Measurements from ENCODE around the gene TTC34.

Gene TTC34

DNA sequence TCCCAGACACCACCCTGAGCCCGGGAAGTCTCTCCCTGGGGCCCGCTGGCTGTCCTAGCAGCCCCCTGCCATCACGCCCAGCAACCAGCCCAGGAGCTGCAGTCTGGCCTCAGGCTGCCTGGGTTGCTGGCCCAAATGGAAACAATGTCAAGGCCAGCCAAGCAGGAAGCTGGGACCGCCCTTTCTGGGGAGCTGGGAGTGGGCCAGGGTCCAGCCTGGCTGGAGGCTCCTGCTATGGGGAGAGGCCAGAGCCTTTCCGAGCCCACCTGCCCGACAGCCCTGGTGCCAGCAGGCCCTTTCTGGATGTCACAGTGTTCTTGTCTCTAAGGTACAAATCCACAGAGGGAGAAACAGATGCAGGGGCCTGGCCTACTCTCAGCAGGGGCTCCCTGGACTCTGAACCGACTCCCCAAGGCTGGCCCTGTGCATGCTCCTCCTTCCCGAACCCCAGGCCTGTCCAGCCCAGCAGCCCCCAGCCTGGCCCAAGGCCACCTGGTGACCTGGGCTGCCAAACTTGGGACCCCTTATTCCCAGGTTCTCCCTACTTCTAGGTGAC, 167.5 kb downstream of the TTC34 start:
- in situ Hi-C loops (cut with HindIII; ENCODE audit: low sequenced_read_pairs): no loop called here
- no peak for DNase-seq (ENCODE audit: low read depth)
- TF ChIP-seq CTCF (IDR thresholded peaks at IDR 0.05; ENCODE audit: low read depth, low read length, missing control alignments): no peak
- no peak overlapping the region for H3K4me3 ChIP-seq (ENCODE audit: low read depth, low read length)

DNA sequence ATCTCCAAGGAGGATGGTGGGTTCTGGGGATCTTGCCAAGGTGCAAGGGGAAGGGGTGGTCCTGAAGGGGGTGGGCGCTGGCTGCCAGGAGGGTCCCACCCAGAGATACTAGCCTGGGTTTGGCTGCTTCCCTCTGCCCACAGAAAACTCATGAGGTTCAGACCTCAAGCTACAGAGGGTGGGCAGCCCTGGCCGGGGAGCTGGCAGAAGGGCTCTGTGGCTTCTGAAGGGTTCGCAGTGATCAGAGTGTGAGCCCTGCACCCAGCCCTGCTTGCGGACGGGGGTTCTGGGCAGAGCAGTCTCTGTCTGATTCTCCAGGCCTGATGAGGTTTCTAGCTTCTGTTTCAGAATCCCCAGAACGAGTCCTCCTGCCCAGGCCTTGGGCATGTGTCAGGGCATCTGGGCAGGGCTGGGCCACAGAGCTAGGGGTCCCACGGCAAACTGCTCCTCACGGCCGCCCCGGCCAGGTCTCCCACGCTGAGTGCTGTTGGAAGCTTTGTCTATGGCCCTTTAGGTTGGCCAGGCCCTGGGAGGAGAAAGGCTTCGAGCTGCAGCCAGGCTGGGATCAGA, 168.0 kb downstream of the TTC34 start:
- DNase-seq (ENCODE audit: low read depth): no peak
- no peak for TF ChIP-seq CTCF (IDR thresholded peaks at IDR 0.05; ENCODE audit: low read depth, low read length, missing control alignments)
- in situ Hi-C loops (cut with HindIII; ENCODE audit: low sequenced_read_pairs): no loop called here
- no peak overlapping the region for H3K4me3 ChIP-seq (ENCODE audit: low read depth, low read length)

DNA sequence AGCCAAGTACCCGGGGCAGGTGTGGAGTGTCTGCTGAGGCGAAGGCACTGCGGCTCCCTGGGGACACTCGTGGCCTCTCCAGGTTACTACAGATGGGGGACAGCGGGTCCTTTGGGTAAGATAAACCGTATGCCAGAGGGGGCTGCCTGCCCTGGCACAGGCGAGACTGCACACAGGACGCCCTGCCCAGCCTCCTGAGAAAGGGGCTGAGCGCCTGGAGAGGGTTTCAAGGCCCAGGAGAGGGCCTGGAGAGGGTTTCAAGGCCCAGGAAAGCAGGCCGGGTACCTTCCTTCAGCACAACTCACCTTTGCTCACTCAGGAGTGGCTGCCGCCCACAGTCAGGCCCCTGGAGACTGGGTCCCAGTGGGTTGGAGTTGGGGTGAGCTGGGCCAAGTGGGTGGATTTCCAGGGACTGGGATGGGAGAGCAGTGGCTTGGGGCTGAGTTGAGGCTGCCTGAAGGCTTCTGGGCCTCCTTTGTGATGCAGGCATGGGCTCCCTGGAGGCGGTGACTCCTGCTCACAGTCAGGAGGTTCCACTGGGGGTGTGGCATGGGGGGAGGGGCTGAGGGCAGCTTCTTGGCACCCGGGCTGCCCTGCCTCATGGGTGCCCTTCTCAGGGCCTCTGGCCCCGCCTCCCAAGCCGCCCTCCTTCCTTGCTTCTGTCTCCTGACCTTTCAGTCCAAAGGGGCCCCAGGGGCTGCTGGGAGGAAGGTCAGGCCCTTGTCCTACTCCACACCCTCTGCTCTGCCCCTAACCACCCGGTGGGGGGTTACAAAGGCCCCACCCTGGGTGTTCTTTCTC, 168.7 kb downstream of the TTC34 start, which contains the start of gene MMEL1:
Gene MMEL1, minus strand, starts transcription at position 456 of the 801 bp plus-strand sequence. CDS start 3,532 bp downstream, outside the sequence.
- DNase-seq (ENCODE audit: low read depth): no peak
- H3K4me3 ChIP-seq (ENCODE audit: low read depth, low read length): no peak within 1 kb of the TSS
- in situ Hi-C loops (cut with HindIII; ENCODE audit: low sequenced_read_pairs): no loop called here
- no peak for TF ChIP-seq CTCF (IDR thresholded peaks at IDR 0.05; ENCODE audit: low read depth, low read length, missing control alignments)

GRCh38 chr1:2632051-2632430, 169.5 kb downstream of the TTC34 start:
- in situ Hi-C loops (cut with HindIII; ENCODE audit: low sequenced_read_pairs): no loop called here
- H3K4me3 ChIP-seq (ENCODE audit: low read depth, low read length): no peak overlapping the region
- TF ChIP-seq CTCF (IDR thresholded peaks at IDR 0.05; ENCODE audit: low read depth, low read length, missing control alignments): no peak
- DNase-seq (ENCODE audit: low read depth): no peak

DNA sequence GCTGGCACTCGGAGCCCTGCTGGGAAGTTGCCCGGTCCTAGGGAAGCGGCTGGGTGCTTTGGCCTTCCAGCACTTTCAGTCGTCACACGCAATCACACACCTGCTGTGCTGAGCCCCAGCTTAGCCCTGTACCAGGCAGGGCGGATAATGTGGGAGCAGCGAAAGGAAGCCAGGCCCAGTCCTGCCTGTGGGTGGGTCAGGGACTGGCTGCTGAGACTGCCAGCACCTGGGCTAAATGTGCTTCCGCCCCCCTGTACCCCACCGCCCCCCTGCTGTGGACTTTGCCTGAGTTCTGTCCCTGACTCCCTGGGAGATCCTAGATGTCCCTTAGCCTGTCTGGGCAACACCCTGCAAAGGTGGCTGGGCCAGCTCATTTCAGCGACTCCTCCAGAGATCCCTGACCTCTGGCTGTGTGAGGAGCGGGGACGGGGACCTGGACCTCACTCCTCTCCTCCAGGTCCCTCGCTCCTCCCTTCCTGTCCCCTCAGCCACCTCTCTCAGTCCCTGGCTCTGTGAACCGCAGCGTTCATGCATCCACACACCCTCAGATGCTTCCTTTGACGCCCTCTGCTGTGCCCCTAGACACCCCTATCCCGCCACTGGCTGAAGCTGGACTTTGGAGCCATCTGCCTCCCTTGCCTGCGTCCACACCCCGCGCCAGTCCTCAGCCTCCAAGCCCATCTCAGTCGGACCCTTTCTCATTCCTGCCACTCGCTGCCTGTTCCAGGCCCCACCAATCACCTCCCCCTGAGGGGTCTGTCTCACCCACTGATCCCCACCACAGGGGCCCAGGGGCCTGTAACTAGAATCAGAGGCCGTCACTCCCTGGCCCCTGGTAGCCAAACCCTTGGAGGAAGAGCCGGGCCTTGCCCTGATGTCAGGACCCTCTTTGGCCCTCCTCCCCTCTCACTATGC, 170.1 kb downstream of the TTC34 start:
- TF ChIP-seq CTCF (IDR thresholded peaks at IDR 0.05; ENCODE audit: low read depth, low read length, missing control alignments): no peak
- no peak for DNase-seq (ENCODE audit: low read depth)
- H3K4me3 ChIP-seq (ENCODE audit: low read depth, low read length): no peak overlapping the region
- in situ Hi-C loops (cut with HindIII; ENCODE audit: low sequenced_read_pairs): no loop called here

DNA sequence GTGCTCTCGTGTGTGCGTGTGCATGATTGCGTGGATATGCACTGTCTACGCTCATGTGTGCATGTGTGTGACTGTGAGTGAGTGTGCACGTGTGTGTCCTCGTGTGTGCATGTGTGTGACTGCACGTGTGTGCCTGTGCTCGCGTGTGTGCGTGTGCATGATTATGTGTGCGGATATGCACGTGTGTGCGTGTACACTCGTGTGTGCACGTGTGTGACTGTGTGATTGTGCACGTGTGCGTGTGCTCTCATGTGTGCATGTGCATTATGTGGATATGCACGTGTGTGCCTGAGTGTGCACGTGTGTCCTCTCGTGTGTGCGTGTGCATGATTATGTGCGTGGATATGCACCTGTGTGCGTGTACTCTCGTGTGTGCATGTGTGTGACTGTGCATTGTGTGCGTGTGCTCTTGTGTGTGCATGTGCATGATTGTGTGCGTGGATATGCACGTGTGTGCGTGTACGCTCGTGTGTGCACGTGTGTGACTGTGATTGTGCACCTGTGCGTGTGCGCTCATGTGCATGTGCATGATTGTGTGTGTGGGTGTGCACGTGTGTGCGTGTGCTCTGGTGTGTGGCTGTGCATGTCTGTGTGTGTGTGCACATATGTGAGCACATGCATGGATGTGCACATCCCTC, 170.9 kb downstream of the TTC34 start:
- no peak for TF ChIP-seq CTCF (IDR thresholded peaks at IDR 0.05; ENCODE audit: low read depth, low read length, missing control alignments)
- in situ Hi-C loops (cut with HindIII; ENCODE audit: low sequenced_read_pairs): no loop called here
- no peak for DNase-seq (ENCODE audit: low read depth)
- no peak overlapping the region for H3K4me3 ChIP-seq (ENCODE audit: low read depth, low read length)
